HCT116 (cell line): Measurements from ENCODE around the gene TMEM130. TPM values are rescaled to one million over a fixed set of nuclear protein-coding genes. Genes with fewer than 3 reads are reported as not detected.
A peak's percentile ranks its signal among the peaks of the same experiment; 100 is the strongest.

Experiments used
- ATAC-seq: fragments of 200-7000 bp; cut with Tn5 transposase; 2 replicates; pipeline ENCODE4 v1.9.1; 2020; ENCODE audit warnings: mild to moderate bottlenecking, moderate library complexity
- BruUV-seq: library from RNA; stranded (reverse); fragments of 400-500 nt; replicated peaks from 2 replicates; lab custom pipeline; 2021; lab: Mats Ljungman, UMichigan
- CTCF ChIA-PET: fragments of 300-600 bp; sonication (Branson Sonifier 250); formaldehyde crosslinking; loops from one replicate; lab custom pipeline; 2021; ENCODE audit warnings: antibody characterized with exemption; lab: Charles Lee
- POLR2A ChIA-PET: fragments of 300-600, 350-600 bp; sonication (Branson Sonifier 250); formaldehyde crosslinking; loops from one replicate; lab custom pipeline; 2021; ENCODE audit warnings: antibody characterized with exemption; lab: Charles Lee
- RAD21 ChIA-PET, 2 experiments: fragments of 300-600 bp; sonication (Branson Sonifier 250); formaldehyde crosslinking; loops; one replicate each; lab custom pipeline; 2023; ENCODE audit warnings: low total read pairs in 2 of 2; ENCODE audit not compliant: uncharacterized antibody in 2 of 2, unreplicated experiment in 2 of 2, low non-redundant PET in 1 of 2; lab: Charles Lee
- DNase-seq: peaks from one replicate; pipeline ENCODE4 v3.0.0-alpha.2; 2010; ENCODE audit warnings: low read depth, low spot score
- H2AFZ ChIP-seq: fragments of 200-600 bp; shearing (Covaris generic), sonication (generic); 2 replicates; pipeline ENCODE4 v1.6.1; 2017; ENCODE audit warnings: low read depth, mixed run types, mixed read lengths, antibody characterized with exemption, low read length; ENCODE audit not compliant: poor library complexity, severe bottlenecking
- H3K27ac ChIP-seq: 2 replicates; pipeline ENCODE4 v1.5.1; 2012; ENCODE audit warnings: low read depth, low read length
- H3K27me3 ChIP-seq: fragments of 200-600 bp; sonication (generic); 2 replicates; pipeline ENCODE4 v1.6.1; 2016; ENCODE audit warnings: mixed run types, low read length, mixed read lengths; ENCODE audit not compliant: insufficient read depth
- H3K36me3 ChIP-seq, 2 experiments: fragments of 200-500 bp in 1 of 2; fragments of 200-600 bp in 1 of 2; sonication (Bioruptor generic) in 1 of 2; sonication (generic) in 1 of 2; 2 replicates each; pipeline versions ENCODE4 v1.5.1 to v1.6.1; 2014 to 2016; ENCODE audit warnings: low read length in 2 of 2, inconsistent platforms in 1 of 2, mixed read lengths in 1 of 2, mixed run types in 1 of 2; ENCODE audit not compliant: insufficient read depth in 2 of 2, control insufficient read depth in 1 of 2
- H3K4me1 ChIP-seq, 2 experiments: fragments of 200-600 bp in 1 of 2; sonication (generic) in 1 of 2; 2 replicates each; pipeline versions ENCODE4 v1.5.1 to v1.6.1; 2012 to 2017; ENCODE audit warnings: low read length in 2 of 2, inconsistent platforms in 1 of 2, mild to moderate bottlenecking in 1 of 2, mixed read lengths in 1 of 2, mixed run types in 1 of 2, moderate library complexity in 1 of 2; ENCODE audit not compliant: insufficient read depth in 2 of 2, control insufficient read depth in 1 of 2
- H3K4me2 ChIP-seq: fragments of 200-600 bp; sonication (generic); 2 replicates; pipeline ENCODE4 v1.6.1; 2017; ENCODE audit warnings: mixed run types, low read length, mixed read lengths
- H3K4me3 ChIP-seq, 2 experiments: fragments of 200-600 bp in 1 of 2; sonication (generic) in 1 of 2; replicated peaks in 1 of 2; 2 replicates each; pipeline ENCODE4 v1.5.1; 2011 to 2016; ENCODE audit warnings: low read length in 2 of 2, control low read depth in 1 of 2, low read depth in 1 of 2, mild to moderate bottlenecking in 1 of 2, mixed read lengths in 1 of 2, mixed run types in 1 of 2
- H3K79me2 ChIP-seq: fragments of 200-600 bp; sonication (generic); 2 replicates; pipeline ENCODE4 v1.6.1; 2017; ENCODE audit warnings: mild to moderate bottlenecking, mixed run types, low read length, moderate library complexity, mixed read lengths; ENCODE audit not compliant: insufficient read depth
- H3K9ac ChIP-seq: fragments of 200-600 bp; sonication (generic); 2 replicates; pipeline ENCODE4 v1.6.1; 2016; ENCODE audit warnings: low read length, mixed read lengths
- H3K9me2 ChIP-seq: fragments of 200-600 bp; sonication (generic), shearing (Covaris generic); 2 replicates; pipeline ENCODE4 v1.6.1; 2017; ENCODE audit warnings: mixed run types, mild to moderate bottlenecking, moderate library complexity; ENCODE audit not compliant: insufficient read depth
- H3K9me3 ChIP-seq, 2 experiments: fragments of 200-500 bp in 1 of 2; fragments of 200-600 bp in 1 of 2; sonication (Bioruptor generic) in 1 of 2; sonication (generic) in 1 of 2; 2 replicates each; pipeline ENCODE4 v1.6.1; 2014 to 2017; ENCODE audit warnings: low read length in 2 of 2, mixed read lengths in 2 of 2, inconsistent platforms in 1 of 2, low read depth in 1 of 2, mild to moderate bottlenecking in 1 of 2, mixed run types in 1 of 2, moderate library complexity in 1 of 2; ENCODE audit not compliant: control insufficient read depth in 1 of 2, insufficient read depth in 1 of 2
- H4K20me1 ChIP-seq: fragments of 200-600 bp; sonication (generic), shearing (Covaris generic); 2 replicates; pipeline ENCODE4 v1.6.1; 2017; ENCODE audit warnings: mixed run types, mild to moderate bottlenecking, moderate library complexity; ENCODE audit not compliant: insufficient read depth
- CBX3 ChIP-seq: IDR thresholded peaks from 2 replicates; pipeline ENCODE4 v1.6.1; 2012; ENCODE audit warnings: low read depth
- ELF1 ChIP-seq: IDR thresholded peaks from 2 replicates; pipeline ENCODE4 v1.6.1; 2012; ENCODE audit warnings: low read depth, borderline replicate concordance
- MAX ChIP-seq: IDR thresholded peaks from 2 replicates; pipeline ENCODE4 v1.6.1; 2012
- RAD21 ChIP-seq: IDR thresholded peaks from 2 replicates; pipeline ENCODE4 v1.6.1; 2012; ENCODE audit warnings: low read depth, mild to moderate bottlenecking
- REST ChIP-seq: IDR thresholded peaks from 2 replicates; pipeline ENCODE4 v1.6.1; 2012; ENCODE audit warnings: low read depth
- SP1 ChIP-seq: IDR thresholded peaks from 2 replicates; pipeline ENCODE4 v1.6.1; 2012; ENCODE audit warnings: low read depth
- intact Hi-C: fragments of 100-400 bp; cut with micrococcal nuclease; formaldehyde crosslinking; loops from 2 replicates; pipeline ENCODE4 v1.10.0; 2022
- total RNA-seq: library from RNA; stranded (reverse); gene quantifications from one replicate; pipeline ENCODE4 v1.2.1, GENCODE V29; 2021; ENCODE audit not compliant: unreplicated experiment

TMEM130 gene
- total RNA-seq, 1 experiment from 2014 or later = not detected

- H3K36me3 ChIP-seq = peaks cover 35 to 39% of the 10 kb centered on the region in 2 experiments
- TF ChIP-seq SP1 = no peak
- TF ChIP-seq CBX3 = no peak
- no peak for TF ChIP-seq ELF1
- no peak for TF ChIP-seq RAD21
- no peak for TF ChIP-seq MAX
- TF ChIP-seq REST = no peak
- ChIA-PET CTCF (interaction anchor here (0.8 to 1.5 kb wide), 2 partner anchors 11 to 39 kb away, joined by 3 to 4 read pairs; no protein-coding TSS in a partner anchor), POLR2A (no interaction called here), RAD21 (no interaction called here)
- intact Hi-C loops = no loop called here
- BruUV-seq = no TSS peak
- no peak overlapping the region for H3K4me3 ChIP-seq
- peaks cover 60% of the 10 kb centered on the region for H3K79me2 ChIP-seq
- 0 out of 2 replicates have a peak, but pooled peaks cover 4% of the 10 kb centered on the region for H4K20me1 ChIP-seq
- H2AFZ ChIP-seq = no peak overlapping the region
- no peaks in the 10 kb centered on the region for H3K9me2 ChIP-seq
- H3K27me3 ChIP-seq = no peaks in the 10 kb centered on the region
- no peak overlapping the region for H3K9ac ChIP-seq
- ATAC-seq (no peak), DNase-seq (no peak)
- H3K4me1 ChIP-seq = peaks cover 7 to 23% of the 10 kb centered on the region in 2 experiments
- H3K27ac ChIP-seq = no peak overlapping the region; the same call in 1 of the 2 replicates
- H3K9me3 ChIP-seq = no peaks in the 10 kb centered on the region
- peak overlapping the region; percentile 78; the same call in 1 of the 2 replicates for H3K4me2 ChIP-seq
Observed at GRCh38 chr7:98880485-98880884, 10.7 kb upstream of the TMEM130 start.
